Activated T-cell treated with anti-CD3 and anti-CD28 coated beads for 4 hours (primary cell): Measurements from ENCODE around the gene TBC1D19.

Experiments used
- DNase-seq: peaks from one replicate; pipeline ENCODE4 v3.0.0-alpha.2; 2020

The TBC1D19 gene

DNA sequence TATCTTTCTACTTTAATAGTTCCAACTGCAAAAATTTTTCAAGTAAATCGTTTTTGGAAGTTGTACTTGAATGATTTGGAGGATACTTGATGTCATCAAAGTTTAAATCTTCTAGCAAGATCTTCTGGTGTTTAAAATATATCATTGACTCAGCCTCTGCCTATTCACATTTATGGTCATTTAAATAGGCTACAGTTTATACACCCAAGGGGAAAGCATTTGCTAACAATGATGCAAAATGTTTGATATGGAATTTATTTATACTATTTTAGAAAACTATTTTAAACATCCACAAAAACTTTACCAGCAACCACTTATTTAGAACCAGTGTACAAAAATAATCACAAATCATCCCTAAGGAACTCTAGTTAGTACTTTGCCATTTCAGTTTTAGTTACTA is 153.5 kb downstream of the TBC1D19 start:
- DNase-seq, result no peak

DNA sequence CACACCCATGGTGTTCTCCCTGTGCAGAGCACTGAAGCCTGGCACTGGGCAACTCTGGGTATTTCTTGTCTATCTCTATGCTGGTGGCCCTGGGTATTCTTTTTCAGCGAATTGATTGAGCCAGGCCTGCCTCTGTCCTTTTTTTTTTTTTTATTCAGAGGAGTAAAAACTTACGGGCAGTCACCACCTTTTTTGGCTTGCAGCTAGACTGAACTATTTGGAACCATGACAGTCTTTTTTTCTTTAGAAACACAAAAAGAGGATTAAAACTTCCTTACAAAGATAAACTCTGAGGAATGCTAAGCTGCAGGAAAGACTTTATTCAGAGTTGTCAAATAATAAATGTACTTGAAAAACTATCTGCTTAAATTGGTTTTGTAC is 157.6 kb downstream of the TBC1D19 start:
- DNase-seq, result no peak

DNA sequence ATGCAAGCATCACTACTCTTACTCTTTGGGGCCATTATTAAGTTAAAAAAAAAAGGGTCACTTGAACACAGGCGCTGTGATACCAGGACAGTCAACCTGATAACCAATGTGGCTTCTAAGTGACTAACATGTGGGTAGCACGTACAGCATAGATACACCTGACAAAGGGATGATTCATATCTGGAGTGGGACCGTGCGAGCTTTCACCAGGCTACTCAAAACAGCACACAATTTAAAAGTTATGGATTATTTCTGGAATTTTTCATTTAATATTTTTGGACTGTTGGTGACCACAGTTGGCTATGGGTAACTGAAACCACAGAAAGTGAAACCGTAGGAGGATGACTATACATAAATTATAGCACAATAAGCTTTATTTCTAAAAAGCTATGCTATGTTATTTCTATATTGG is 162.9 kb downstream of the TBC1D19 start:
- no peak for DNase-seq

DNA sequence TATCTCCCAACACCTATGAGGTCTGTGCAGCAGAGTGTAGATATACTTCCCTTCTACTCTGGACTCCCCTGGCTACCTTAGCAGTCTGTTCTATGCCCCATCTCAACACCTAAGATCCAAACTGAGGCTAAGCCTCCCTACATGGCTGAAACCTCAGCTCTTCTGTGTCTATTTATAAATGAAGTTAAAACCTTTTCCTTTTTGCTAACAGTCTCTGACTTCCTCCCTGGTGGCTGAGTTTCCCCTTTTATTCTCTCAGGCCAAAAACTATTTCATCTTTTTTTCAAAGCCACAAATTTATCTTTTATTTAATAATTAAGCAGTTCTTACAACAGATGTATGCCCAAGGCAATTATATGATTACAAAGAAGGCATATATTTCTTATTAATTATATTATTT is 164.9 kb downstream of the TBC1D19 start:
- DNase-seq, result no peak

DNA sequence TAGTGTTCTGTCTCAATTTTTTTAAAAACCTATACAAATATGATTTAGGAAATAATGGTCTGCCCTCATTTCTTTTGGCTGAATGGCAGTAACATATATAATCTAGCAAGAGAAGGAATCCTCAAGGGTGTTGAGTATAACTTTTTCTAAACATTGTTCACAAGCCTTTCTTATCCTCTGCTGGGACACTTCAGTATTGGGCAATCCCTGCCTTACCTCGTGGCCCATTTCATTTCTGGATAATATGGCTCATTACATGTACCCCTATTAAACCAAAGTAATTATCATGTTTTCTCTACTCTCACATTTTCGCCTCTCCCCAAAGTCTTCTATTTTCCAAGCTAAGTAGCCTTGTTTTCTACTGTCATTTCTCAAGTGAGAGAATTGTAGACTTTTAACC is 166.0 kb downstream of the TBC1D19 start:
- DNase-seq, result no peak

DNA sequence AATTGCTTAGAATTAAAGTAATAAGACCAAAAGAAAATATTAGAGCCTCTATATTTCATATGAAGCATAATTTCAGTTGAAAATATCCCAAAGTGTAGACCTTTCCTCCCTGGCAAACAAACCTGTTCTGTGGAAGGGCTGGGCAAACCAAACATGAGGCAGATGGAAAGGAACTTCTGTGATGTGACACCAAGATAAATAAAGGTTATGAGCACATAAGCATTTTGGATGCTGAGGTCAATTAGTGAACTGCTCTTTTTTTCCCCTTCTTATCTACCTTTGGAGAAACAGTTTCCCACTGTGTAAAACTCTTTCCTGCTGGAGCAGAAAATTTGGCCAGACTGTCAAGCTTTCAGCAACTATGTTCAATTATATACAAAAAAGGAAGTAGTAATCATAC is 167.1 kb downstream of the TBC1D19 start:
- no peak for DNase-seq

DNA sequence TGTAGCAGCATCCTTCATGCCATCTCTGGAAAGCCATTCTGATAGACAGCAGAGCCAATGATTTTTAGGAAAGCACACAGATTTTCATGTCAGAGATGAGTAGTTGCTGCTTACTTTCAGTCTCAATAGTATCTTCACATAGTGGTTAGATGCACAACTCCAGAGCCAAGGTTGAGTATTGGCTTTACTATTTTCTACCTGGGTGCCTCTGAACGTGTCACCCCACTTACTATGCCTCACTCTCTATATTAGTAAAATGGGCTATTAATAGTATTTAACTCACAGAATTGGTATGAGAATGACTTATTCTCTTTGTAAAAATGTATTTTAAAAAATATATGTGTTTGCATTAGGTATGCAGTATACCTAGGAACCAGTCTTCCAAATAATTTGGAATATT is 168.0 kb downstream of the TBC1D19 start:
- no peak for DNase-seq

DNA sequence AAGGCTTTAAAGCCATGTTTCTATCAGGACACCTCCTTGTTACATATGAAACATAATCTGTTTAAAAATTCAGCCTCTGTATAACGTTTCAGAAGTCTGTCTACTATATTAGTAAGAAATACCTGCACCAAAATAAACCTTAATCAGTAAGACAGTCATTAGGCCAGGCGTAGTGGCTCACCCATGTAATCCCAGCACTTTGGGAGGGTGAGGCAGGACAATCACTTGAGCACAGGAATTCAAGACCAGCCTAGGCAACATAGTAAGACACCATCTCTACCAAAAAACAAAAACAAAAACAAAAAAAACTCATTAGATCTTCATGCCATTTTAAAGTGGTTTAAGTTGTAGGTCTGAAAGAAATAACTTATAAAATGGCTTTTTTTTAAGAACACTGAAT is 169.3 kb downstream of the TBC1D19 start:
- no peak for DNase-seq

DNA sequence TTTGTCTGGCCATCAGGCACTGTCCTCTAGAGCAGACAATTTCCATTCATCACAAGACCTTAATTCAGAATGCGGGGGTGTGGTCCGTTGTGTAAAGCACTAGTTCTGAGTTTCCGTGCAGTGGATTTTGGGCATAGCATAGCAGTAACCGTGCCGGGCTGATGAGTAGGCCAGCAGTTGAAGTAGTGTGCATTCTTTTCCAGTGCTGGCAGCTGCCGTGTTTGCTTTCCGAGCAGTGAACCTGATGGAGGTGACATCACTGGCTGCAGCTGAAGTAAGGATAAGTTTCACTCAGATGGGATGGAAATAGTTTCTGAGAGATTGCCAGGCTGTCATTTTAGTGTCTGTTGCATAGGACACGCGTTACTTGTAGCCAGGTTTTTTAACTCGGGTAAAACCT is 169.7 kb downstream of the TBC1D19 start:
- DNase-seq, result no peak

DNA sequence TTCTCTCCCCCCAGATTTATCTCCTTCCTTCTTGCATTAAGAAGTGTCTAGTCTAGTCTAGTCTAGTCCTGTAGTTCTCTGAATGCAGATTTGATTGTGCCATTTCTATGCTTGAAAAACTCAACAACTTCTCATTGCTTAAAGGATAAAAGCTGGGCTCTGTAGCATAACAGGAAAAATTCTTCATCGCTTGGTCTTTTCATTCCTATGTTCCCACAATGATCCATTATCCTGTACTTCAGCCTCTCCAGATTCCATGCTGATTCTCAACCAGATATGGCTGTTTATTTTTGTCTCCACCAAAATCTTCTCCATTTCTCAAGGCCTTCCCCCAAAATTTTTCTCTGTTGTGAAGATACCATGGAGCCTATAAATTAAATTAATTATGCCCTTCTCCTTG is 173.9 kb downstream of the TBC1D19 start:
- no peak for DNase-seq

DNA sequence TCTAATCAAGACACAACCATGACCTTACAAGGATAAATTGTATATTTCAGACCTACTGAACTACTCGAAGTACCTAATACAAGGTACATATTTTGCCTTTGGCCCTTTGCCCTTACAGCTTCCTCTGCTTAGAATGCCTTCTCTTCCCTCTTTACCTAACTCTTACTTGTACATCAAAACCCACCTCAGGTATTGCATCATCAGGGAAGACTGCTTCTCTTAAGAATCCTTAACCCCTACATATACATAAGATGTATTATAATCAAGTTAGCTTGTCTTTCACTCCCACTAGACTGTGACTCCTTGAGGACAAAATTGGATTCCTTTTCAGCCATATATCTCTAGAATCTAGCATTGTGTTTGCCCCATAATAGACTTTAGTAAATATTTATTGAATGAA is 175.0 kb downstream of the TBC1D19 start:
- no peak for DNase-seq

DNA sequence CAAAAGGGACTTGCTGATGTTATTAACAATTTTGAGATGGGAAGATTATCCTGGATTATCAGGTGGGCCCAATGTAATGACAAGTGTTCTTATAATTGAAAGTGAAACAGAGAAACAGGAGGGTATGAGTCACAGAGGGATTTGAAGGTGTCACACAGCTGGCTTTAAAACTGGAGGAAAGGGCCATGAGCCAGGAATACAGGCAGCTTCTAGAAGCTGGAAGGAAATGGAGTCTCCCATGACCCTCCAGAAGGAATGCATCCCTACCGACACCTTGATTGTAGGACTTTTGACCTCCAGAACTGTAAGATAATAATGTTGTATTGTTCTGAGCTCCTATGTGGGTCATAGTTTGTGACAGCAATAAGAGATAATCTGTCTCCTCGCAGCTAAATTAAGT is 178.8 kb downstream of the TBC1D19 start:
- no peak for DNase-seq

DNA sequence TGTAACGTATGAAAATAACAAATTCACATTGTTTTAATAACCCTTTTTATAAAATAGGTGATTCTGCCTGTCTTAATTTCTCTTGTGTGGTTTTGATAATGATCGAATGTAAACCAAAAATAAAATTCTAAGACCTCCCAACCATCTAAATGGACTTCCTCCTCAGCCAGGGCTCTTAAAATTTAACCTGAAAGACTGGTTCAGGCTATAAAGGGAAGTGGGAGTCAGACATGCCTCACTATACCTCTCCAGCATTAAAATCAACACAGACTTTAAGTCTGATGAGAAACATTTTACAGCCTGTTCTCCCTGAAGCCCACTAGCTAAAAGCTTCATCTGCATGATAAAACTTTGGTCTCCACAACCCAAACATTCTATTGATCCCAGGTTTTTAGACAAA is 179.2 kb downstream of the TBC1D19 start:
- no peak for DNase-seq

DNA sequence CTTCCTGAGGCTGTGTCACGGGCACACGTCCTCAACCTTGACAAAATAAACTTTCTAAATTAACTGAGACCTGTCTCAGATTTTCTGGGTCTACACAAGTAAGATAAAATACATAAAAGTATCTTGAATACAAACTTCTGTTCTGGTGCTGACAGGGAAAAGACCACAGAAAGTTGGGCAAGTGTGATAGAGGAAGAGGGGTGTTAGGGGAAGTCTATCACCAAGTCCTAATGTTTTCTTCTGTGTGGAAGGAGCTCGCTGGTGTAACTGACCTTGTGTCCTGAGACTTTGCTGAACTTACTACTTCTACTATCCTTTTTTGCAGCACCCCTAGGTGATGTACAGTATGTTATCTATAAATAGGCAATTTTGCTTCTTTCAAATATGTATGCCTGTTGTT is 179.8 kb downstream of the TBC1D19 start:
- DNase-seq, result no peak

DNA sequence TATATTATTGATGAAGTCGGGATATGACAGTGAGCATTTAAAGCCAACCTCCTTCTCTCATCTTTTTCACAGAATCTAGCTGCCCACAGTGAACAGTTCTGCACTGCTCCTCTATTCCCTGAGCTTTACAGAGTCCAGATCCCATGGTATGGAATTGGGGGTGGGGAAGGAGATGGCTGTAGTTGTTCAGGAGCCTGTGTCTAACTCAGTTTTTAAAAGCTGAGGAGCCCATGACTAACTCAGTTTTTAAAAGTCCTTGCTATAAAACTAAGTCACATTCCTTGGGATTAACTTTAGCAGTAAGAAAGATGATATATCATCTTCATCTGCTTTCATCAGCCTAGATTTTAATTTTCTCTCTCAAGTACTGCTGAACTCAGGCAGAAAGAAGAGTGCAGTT is 180.3 kb downstream of the TBC1D19 start:
- no peak for DNase-seq

DNA sequence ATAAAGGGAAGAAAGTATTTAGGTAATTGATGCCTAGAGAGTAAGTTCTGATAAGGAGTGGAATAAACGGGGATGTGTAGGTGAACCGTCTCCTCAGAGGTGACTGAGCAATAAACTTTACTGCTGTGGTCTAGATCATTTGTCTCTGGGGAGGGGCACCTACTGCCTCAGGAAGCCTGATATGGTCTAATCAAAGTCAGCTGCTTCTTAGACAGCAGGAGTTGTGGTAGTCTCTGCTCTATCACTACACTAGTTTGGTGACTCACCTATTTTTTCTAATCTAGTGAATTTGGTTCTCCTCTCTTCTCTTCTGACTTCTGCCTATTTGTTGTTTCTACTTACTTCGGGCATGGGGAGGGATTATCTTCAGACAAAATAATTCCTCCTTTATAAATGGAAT is 181.6 kb downstream of the TBC1D19 start:
- DNase-seq, result no peak

DNA sequence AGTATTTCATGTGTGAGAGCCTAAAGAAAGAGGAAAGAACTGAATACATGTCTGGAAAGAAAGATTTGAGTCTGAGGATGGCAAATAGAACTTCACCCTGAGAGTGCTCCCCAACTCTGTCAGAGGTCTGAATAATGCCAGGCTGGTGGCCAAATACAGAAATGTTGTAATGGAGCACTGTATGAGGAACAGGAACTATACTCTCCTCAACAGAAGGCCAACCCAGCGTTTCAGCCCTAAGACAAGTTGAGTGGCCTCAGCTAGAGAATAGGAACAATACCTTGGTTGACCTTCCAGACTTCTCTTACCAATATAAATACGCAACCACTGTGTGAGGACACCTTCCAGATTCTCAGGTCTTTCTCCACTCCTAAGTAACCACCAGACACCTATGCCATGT is 182.3 kb downstream of the TBC1D19 start:
- no peak for DNase-seq

DNA sequence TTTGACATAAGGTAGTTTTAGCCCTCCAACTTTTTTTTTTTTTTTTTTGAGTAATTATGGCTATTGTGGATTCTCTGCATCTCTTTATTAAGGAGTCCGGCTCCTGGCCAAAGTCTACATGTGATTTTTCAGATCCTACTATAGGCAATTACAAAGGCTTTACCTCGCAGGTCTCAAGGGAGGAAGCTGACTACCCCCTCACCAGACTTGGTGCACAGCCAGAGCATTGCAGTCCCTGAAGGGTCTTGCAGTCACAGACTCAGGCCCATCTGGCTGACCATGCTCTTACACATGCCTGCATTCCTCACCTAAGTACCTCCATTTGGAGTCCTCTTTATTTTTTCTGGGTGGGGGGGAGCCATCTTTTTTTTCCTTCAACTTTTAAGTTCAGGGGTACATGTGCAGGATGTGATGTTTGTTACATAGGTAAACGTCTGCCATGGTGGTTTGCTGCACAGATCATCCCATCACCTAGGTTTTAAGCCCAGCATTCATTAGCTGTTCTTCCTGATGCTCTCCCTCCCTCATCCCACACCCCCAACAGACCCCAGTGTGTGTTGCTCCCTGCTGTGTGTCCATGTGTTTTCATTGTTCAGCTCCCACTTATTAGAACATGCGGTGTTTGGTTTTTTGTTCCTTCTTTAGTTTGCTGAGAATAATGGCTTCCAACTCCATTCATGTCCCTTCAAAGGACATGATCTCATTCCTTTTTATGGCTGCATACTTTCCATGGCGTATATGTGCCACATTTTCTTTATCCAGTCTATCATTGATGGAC is 188.4 kb downstream of the TBC1D19 start:
- DNase-seq, result no peak

DNA sequence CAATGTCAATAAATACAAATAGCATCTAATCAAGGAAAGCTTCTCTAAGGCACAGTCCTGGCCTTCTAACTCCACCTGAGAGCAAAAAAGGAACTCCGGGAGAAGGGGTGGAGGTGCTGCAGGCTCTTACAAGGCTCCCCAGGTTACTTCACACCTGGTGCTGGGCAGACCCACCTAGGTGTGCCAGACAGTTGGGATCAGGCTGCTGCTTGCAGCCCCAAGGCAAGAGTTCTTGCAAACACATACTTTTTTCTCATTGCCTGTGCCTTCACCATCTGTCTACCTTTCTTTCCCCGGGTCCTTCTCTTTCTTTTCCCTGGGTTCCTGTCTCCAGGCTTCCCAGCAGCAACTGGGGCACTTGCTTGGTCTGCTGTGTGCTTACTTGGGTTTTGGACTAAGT is 195.3 kb downstream of the TBC1D19 start:
- no peak for DNase-seq

DNA sequence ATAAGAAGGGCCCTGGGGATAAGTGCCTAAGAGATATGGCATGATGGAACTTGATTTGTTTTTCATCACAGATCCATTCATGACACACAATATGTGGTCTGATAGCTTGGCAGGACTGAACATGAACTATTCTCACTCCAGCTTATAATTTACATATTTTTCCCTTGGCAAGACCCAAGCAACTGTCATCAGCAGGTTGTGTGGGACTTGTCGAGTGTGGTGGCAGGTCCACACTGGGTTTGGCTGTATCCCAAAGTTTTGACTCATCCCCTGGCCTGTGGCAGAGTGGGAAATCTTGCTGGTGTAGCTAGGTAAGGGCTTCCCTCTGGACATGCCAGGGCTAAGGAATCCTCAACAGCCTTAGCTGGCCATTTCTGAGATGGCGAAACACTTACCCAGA is 195.8 kb downstream of the TBC1D19 start:
- no peak for DNase-seq

DNA sequence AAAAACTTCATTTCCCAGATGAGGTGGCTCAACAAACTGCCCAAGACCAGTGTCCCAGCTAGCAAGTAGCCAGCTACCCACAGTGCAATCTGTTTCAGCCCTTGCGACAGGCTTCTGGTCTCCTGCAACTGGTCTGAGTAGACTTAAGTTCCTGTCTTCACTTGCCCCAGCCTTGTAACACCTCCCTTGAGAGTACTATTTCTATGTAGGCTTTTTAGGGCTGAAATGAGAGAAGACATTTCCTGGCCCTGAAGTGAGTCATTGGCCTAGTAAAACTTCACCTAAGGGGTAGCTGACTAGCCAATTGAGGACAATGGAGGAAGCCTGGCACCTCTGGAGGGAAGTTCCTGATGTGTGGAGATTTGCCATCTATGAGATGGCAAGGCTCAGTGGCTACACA is 196.7 kb downstream of the TBC1D19 start:
- no peak for DNase-seq

DNA sequence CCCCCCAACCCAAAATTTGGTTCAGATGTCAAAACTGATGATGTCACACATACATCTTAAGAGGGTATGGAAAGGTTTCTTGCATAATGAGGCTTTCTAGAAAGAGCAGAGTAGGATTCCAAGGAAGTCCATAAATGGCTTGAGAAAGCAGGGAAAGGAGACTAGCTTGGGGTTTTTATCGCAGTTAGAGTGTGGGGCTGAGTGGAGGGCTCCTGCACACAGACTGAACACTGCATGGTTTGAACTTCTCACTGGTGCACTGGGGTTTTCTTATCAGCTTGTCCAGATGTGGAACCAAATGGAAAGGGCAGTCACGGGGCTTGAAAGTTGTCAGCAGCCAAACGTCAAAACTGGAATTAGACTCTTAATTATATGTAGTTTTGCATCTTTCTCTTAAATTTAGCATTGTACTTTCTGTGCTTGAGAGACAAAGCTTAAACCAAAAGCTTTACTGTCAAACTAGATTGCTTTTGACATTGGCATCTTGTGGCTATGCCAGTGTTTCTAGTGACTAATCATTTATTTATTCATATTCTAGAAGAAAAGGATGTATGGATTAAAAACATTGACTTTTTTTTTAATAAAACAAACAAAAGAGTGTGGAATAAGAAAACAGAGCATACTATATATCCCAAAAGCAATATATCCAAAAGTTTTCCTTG is 198.4 kb downstream of the TBC1D19 start:
- DNase-seq, result no peak

DNA sequence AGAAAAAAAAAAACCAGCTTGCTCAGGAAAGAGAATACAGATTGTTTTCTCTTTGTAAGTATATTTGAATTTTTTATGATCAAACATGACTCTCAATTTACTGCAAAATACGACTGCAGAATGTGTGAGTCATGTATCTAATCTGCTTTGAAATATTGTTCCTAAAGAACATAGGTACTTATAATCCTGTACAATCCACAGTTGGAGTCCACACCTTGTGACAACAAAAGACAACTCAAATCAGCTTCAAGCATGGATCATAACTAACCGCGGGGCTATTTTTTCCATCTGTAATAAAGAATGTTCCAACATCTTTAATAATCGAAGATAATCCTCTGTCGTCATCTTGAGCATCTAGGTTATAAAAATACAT is 198.9 kb downstream of the TBC1D19 start:
- no peak for DNase-seq

DNA sequence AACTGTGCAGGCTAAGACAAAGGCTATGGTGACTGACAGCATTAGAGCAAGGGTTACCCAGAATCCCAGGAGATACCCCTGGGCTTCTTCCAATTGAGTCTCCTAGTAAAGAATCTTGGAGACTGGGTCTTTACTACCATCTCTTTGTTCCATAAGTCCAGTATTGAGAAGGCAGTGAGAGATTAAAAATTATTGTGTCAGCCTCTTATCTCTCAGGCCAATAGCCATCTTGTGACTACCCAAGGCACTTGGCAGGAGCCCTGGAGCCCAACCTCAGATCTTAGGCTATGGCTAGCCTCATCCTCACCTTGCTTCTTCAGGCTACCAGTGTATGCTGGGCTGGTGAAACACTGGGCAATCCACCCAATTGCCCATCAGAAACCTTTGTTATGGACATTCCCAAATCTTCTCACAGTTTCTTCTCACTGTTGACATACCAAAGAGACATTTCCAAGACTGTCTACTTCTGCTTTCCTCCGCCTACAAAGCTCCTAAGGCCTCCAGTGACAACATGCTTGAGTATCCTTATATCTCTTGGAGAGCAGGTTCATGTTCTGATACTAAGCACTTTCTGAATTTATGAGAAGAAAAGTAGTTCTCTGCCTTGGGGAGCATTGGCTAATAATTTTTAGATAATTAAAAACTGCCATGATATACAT is 200.5 kb downstream of the TBC1D19 start:
- DNase-seq, result no peak

DNA sequence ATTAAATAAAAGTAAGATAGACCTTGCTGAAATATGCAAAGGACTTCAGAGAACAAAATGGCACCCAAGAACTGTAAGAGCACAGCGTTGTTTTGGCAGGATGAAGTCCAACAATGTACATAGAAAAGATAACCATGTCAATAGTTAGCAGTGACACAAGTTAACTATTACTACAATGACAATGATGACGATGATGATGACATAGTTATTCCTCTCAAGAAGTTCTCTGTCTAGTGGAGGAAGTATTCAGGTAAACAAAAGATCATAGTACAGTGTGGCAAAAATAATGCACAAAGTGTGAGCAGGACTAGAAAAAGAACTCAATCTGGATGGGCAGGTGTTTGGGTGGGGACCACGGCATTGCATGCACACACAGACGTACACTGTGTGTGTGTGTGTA is 201.4 kb downstream of the TBC1D19 start:
- no peak for DNase-seq
